Ishikawa (cell line): ENCODE data around the gene PLA2G4E.

Experiments
- CEBPB ChIP-seq: IDR thresholded peaks from 2 replicates; pipeline ENCODE4 v1.6.1; 2012
- CREB1 ChIP-seq: IDR thresholded peaks from 2 replicates; pipeline ENCODE4 v1.6.1; 2012; ENCODE audit warnings: low read depth
- EGR1 ChIP-seq: IDR thresholded peaks from 2 replicates; pipeline ENCODE4 v1.6.1; 2012
- EP300 ChIP-seq: IDR thresholded peaks from 2 replicates; pipeline ENCODE4 v1.6.1; 2012; ENCODE audit warnings: borderline replicate concordance
- MAX ChIP-seq: IDR thresholded peaks from 2 replicates; pipeline ENCODE4 v1.6.1; 2012
- RAD21 ChIP-seq: IDR thresholded peaks from 2 replicates; pipeline ENCODE4 v1.6.1; 2012; ENCODE audit warnings: low read depth
- REST ChIP-seq: IDR thresholded peaks from 2 replicates; pipeline ENCODE4 v1.6.1; 2012; ENCODE audit warnings: low read depth, mild to moderate bottlenecking
- TCF12 ChIP-seq: IDR thresholded peaks from 2 replicates; pipeline ENCODE4 v1.6.1; 2012; ENCODE audit warnings: low read depth
- YY1 ChIP-seq: IDR thresholded peaks from 2 replicates; pipeline ENCODE4 v1.6.1; 2012; ENCODE audit warnings: low read depth
- ZBTB7A ChIP-seq: IDR thresholded peaks from 2 replicates; pipeline ENCODE4 v1.6.1; 2012; ENCODE audit warnings: low read depth
- TF ChIP-seq, protein P1 (sequence below): IDR thresholded peaks from 2 replicates; pipeline ENCODE4 v1.6.1; 2012

DNA sequence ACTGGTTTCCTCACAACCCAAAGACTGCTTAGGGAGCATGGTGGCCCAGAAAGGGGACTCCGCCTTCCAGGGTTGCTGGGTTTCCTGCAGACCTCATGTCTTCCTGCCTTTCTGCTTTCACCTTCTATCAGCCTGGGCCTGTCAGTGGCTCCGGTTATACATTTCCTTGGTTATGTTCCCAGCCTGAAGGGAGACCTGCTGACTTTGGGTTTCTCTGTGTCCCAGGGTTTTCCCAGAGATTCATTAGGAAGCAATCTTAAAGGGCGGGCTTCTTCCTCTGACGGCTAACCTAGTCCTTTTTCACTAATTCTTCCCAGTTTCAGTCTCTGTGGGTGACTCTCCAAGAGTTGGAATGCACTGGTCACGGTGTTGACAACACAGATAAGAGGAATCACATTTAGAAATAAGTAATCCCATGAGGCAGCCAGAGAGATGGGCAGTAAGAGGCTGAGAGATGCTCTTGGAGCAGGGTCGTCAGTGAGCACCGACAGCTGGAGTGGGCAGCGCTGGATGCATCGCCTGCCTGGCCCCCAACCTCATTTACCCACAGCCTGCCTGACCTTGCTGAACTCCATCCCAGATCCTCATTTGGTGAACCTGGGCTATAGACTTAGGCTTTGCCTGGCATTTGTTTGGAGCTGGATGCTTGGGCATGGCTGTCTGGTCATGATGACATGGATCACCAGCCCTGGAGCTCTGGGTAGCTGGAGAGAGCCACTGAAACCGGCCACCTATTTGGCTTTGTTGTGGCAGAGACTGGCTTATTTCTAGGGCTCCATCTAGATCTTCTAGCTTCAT, 38.5 kb downstream of the PLA2G4E start:
- no peak for TF ChIP-seq CREB1
- TF ChIP-seq RAD21, result no peak
- TF ChIP-seq YY1, result no peak
- TF ChIP-seq EP300, result no peak
- no peak for TF ChIP-seq REST
- no peak for TF ChIP-seq TCF12
- no peak for TF ChIP-seq EGR1
- no peak for TF ChIP-seq MAX
- TF ChIP-seq CEBPB, result no peak
- no peak for TF ChIP-seq ZBTB7A
- TF ChIP-seq, protein P1, sequence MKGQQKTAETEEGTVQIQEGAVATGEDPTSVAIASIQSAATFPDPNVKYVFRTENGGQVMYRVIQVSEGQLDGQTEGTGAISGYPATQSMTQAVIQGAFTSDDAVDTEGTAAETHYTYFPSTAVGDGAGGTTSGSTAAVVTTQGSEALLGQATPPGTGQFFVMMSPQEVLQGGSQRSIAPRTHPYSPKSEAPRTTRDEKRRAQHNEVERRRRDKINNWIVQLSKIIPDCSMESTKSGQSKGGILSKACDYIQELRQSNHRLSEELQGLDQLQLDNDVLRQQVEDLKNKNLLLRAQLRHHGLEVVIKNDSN, result no peak
